Keratinocyte (primary cell): ENCODE results near the gene ADAT2. TPM values are rescaled to one million over a fixed set of nuclear protein-coding genes. Genes with fewer than 3 reads are reported as not detected.

ENCODE experiments used
- DNase-seq: peaks from one replicate; pipeline ENCODE4 v3.0.0-alpha.2; 2011; ENCODE audit warnings: low read depth, missing footprints, low spot score
- FAIRE-seq: peaks from 2 replicates; lab custom pipeline; 2011; peaks lifted over from hg19 to GRCh38; lab: Jason Lieb, UNC
- H2AFZ ChIP-seq: 2 replicates; pipeline ENCODE4 v1.6.0; 2012; ENCODE audit warnings: low read length, control low read depth, inconsistent platforms; ENCODE audit not compliant: control insufficient read depth
- H3K27ac ChIP-seq: 2 replicates; pipeline ENCODE4 v1.5.1; 2011; ENCODE audit warnings: low read length; ENCODE audit not compliant: control insufficient read depth, insufficient read depth
- H3K27me3 ChIP-seq: 3 replicates; pipeline ENCODE4 v1.6.0; 2011; ENCODE audit warnings: low read length; ENCODE audit not compliant: control insufficient read depth, insufficient read depth; ENCODE audit errors: extremely low read depth
- H3K36me3 ChIP-seq, 2 experiments: 2 replicates in 1 of 2; 3 replicates in 1 of 2; pipeline ENCODE4 v1.5.1; 2011; ENCODE audit warnings: low read length in 2 of 2, mild to moderate bottlenecking in 1 of 2; ENCODE audit not compliant: control insufficient read depth in 2 of 2, insufficient read depth in 2 of 2; ENCODE audit errors: extremely low read depth in 1 of 2
- H3K4me1 ChIP-seq: 3 replicates; pipeline ENCODE4 v1.5.1; 2011; ENCODE audit warnings: low read length; ENCODE audit not compliant: control insufficient read depth, insufficient read depth; ENCODE audit errors: extremely low read depth
- H3K4me2 ChIP-seq: 3 replicates; pipeline ENCODE4 v1.6.0; 2011; ENCODE audit warnings: low read depth, low read length; ENCODE audit not compliant: control insufficient read depth, insufficient read depth; ENCODE audit errors: extremely low read depth
- H3K4me3 ChIP-seq, 3 experiments: fragments of 200-600 bp in 1 of 3; sonication (generic) in 1 of 3; 2 replicates in 2 of 3; 3 replicates in 1 of 3; pipeline ENCODE4 v1.5.1; 2011 to 2016; ENCODE audit warnings: low read length in 3 of 3, mild to moderate bottlenecking in 3 of 3, control low read depth in 2 of 3, inconsistent platforms in 1 of 3, low read depth in 1 of 3, mixed read lengths in 1 of 3, mixed run types in 1 of 3, moderate library complexity in 1 of 3; ENCODE audit not compliant: control insufficient read depth in 2 of 3, insufficient read depth in 2 of 3; ENCODE audit errors: extremely low read depth in 1 of 3
- H3K79me2 ChIP-seq: 2 replicates; pipeline ENCODE4 v1.6.0; 2012; ENCODE audit warnings: low read length; ENCODE audit not compliant: control insufficient read depth, insufficient read depth
- H3K9ac ChIP-seq: 3 replicates; pipeline ENCODE4 v1.6.0; 2011; ENCODE audit warnings: low read length; ENCODE audit not compliant: control insufficient read depth, insufficient read depth; ENCODE audit errors: extremely low read depth
- H3K9me1 ChIP-seq: 3 replicates; pipeline ENCODE4 v1.6.0; 2011; ENCODE audit warnings: low read length; ENCODE audit not compliant: control insufficient read depth, insufficient read depth; ENCODE audit errors: extremely low read depth
- H3K9me3 ChIP-seq: 2 replicates; pipeline ENCODE4 v1.5.1; 2012; ENCODE audit warnings: low read depth, low read length; ENCODE audit not compliant: control insufficient read depth
- H4K20me1 ChIP-seq: 3 replicates; pipeline ENCODE4 v1.6.0; 2011; ENCODE audit warnings: low read length; ENCODE audit not compliant: control insufficient read depth, insufficient read depth; ENCODE audit errors: extremely low read depth
- CTCF ChIP-seq, 3 experiments: IDR thresholded peaks in 1 of 3; conservative IDR thresholded peaks in 1 of 3; optimal IDR thresholded peaks in 1 of 3; 2 replicates in 2 of 3; 3 replicates in 1 of 3; pipeline versions ENCODE3 to v1.5.1; 2011; ENCODE audit warnings: low read length in 3 of 3, mild to moderate bottlenecking in 3 of 3, moderate library complexity in 2 of 3, control low read depth in 1 of 3, inconsistent platforms in 1 of 3; ENCODE audit not compliant: insufficient read depth in 2 of 3; ENCODE audit errors: extremely low read depth in 1 of 3
- EZH2 ChIP-seq: IDR thresholded peaks from one replicate; pipeline ENCODE4 v1.6.1; 2012; ENCODE audit warnings: inconsistent platforms, mild to moderate bottlenecking, low read length, moderate library complexity
- dilution Hi-C: fragments of 300-500 bp; cut with MboI; formaldehyde crosslinking; loops from one replicate; pipeline ENCODE4 v1.7.0; 2020; ENCODE audit warnings: low sequenced_read_pairs; ENCODE audit not compliant: extremely low pct_ligation_motif_present
- polyA plus RNA-seq, 5 experiments: library from polyadenylated mRNA; depleted of rRNA in 3 of 5; stranded (reverse) in 3 of 5; stranded (forward) in 1 of 5; unstranded in 1 of 5; fragments of >200 nt; gene quantifications; 1 replicate in 1 of 5; 2 replicates in 3 of 5; 3 replicates in 1 of 5; pipeline versions ENCODE4 v1.2.1 to v1.2.3, GENCODE V29; 2011 to 2012; ENCODE audit warnings: missing spikeins in 2 of 5, low read depth in 1 of 5, low replicate concordance in 1 of 5

ADAT2 gene
- polyA plus RNA-seq, 1 donor (not counting 4 experiments of a cell fraction or from before 2014, with no cell fraction given), result 23.1 TPM

GRCh38 chr6:143457563-143458359 is 7.3 kb upstream of the ADAT2 start:
- TF ChIP-seq EZH2 (no peak), CTCF (optimal IDR thresholded peaks at IDR 0.05 in 1 of 3, IDR thresholded peaks at IDR 0.05 in 1 of 3, conservative IDR thresholded peaks at IDR 0.05 in 1 of 3; ENCODE audit: extremely low read depth in 1 of 3, insufficient read depth in 2 of 3, low read length in 3 of 3) (no peak)
- FAIRE-seq, result peak; percentile 85
- no peak for DNase-seq
- Histone ChIP-seq H4K20me1 (no peaks in the 10 kb centered on the region), H3K9me1 (no peaks in the 10 kb centered on the region), H3K9me3 (no peaks in the 10 kb centered on the region), H3K27ac (peak overlapping the region; percentile 18), H2AFZ (no peak overlapping the region), H3K9ac (no peak overlapping the region), H3K36me3 (peaks cover 3 to 4% of the 10 kb centered on the region in 2 experiments), H3K79me2 (peaks cover 10% of the 10 kb centered on the region), H3K4me1 (peaks cover 27% of the 10 kb centered on the region), H3K27me3 (no peaks in the 10 kb centered on the region), H3K4me2 (peak overlapping the region; percentile 58), H3K4me3 (peak overlapping the region in 2 of 3 experiments; percentile 12 to 23)
- dilution Hi-C loops, result no loop called here

GRCh38 chr6:143451531-143451930 is 1.0 kb upstream of the ADAT2 start:
- Histone ChIP-seq H3K27ac (peak overlapping the region; percentile 89), H3K9me3 (no peaks in the 10 kb centered on the region), H3K79me2 (peaks cover 51% of the 10 kb centered on the region), H3K4me1 (peaks cover 10% of the 10 kb centered on the region), H3K4me2 (peak overlapping the region; percentile 86), H4K20me1 (no peaks in the 10 kb centered on the region), H3K27me3 (no peaks in the 10 kb centered on the region), H3K36me3 (no peaks in the 10 kb centered on the region), H3K4me3 (peak overlapping the region; percentile 81 to 96 (median 88)), H3K9ac (peak overlapping the region; percentile 92), H2AFZ (peak overlapping the region; percentile 70), H3K9me1 (no peaks in the 10 kb centered on the region)
- FAIRE-seq, result no peak
- DNase-seq, result no peak
- no peak for TF ChIP-seq CTCF (optimal IDR thresholded peaks at IDR 0.05 in 1 of 3, IDR thresholded peaks at IDR 0.05 in 1 of 3, conservative IDR thresholded peaks at IDR 0.05 in 1 of 3; ENCODE audit: extremely low read depth in 1 of 3, insufficient read depth in 2 of 3, low read length in 3 of 3)
- TF ChIP-seq EZH2, result no peak
- dilution Hi-C loops, result no loop called here
